ENCODE results near the gene PARVB.
"Not testable (repeated sequence)": the region's sequence is repeated elsewhere in the genome, so short reads cannot be mapped to it uniquely, and the experiment has no call there.

PARVB gene

DNA sequence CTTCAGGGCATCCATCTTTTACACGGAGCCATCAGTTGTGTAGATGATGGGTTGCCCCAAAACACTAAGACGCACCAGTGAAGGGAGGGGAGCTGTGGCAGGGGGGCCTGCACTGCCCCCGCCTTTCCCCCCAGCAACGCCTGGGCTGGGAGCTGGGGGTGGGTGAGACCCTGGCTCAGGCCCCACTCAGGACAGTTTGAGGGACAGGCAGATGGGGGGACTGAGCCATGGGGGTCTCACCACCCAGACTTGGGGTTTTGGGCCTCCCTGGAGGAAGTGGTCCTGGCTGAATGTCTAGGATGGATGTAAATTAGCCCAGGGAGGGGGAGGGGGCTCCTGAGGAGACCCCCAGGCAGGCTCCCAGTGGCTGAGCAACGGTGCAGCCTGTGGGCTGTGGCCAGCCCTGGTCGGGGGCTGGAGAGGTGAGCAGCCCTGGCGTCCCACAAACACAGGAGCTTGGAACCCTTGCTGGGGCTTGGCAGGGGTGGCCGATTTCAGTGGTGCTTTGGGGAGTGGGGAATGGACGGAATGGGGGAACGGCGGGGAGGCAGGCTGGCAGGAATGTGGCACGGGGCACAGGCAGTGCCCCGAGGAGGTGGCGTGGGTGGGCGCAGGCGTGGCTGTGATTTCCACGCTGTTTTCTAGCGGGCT is 6.1 kb downstream of the PARVB start:
- no peak for DNase-seq

DNA sequence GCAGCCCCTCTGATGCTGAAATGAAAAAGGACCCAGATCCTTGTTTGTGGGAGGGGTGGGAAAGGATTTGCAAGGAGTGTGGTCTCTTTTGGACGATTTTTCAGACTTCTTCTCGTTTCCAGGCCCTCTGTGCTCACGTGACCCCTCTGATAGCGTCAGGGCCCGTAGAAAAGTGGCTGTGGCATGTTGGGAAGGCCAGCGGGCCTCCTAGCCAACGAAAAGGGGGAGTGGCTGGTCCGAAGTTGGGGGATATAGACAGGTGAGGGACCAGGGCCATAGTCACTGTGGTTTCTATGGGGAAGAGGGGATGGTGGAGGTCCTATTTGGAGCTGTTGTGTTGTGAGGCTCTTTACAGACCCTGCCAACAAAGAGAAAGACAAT is 6.6 kb downstream of the PARVB start:
- no peak for DNase-seq

DNA sequence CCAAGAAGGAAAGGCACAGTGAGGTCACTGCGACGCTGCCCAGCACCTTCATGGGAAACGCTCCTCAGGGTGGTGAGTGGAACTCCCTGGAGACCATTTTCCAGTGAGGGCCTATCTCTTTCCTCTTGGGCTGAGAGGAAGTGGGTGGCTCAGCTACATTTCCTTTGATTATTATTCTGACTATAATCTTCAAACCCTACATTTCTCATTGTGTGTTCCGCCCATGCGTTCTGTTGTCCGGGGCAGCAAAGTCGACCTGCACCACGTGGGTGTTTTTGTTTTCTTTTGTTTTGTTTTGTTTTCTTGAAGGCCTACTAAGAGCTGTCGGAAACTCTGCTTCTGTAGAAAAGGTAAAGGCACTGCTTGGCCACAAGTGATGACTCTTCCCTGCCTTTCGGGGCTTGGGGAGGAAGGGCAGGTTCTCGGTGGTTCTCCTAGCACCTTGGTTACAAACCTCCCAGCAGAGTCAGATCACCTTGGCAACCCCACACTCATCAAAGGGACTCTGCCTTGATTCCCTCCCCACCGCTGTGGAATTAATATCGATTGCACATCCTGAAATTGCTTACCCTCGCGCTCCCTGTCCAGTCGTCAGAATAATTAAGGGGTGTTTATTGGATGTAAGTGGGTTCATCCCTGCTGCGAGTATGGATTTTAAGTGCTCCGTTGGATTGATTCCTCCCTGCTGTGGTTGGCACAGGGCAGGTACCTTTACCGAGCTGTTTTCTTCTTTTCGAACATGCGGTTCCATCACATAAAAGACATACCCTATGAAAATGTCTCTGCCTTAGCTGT is 7.3 kb downstream of the PARVB start:
- DNase-seq = no peak

DNA sequence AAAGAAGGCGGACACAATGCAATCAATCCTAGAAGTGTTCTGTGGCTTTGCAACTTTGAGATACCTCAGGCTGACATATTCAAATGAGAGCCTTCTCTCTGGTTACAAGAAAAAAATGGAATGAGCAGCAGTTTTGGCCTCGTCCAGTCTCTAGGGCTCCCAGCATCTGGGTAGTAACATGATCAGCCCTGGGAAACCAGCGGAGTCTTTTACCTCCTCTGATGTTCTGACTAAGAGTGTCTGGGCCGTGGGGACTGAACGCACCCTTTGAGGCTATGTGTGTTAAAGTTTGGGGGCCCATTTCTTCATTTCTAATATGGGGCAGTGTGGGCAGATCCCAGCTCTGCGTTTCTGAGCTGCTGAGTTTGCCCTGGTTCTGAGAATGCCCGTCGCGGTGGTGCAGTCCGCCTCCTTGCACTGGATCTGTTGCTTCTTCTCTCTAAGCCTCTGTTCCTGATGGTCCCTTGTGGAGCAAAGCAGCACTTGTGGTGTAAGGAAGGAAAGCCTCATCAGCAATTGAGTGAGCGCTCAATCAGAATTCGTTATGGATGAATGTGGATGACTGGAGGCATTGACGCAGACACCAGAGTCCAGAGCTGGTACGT is 8.1 kb downstream of the PARVB start:
- DNase-seq = no peak

DNA sequence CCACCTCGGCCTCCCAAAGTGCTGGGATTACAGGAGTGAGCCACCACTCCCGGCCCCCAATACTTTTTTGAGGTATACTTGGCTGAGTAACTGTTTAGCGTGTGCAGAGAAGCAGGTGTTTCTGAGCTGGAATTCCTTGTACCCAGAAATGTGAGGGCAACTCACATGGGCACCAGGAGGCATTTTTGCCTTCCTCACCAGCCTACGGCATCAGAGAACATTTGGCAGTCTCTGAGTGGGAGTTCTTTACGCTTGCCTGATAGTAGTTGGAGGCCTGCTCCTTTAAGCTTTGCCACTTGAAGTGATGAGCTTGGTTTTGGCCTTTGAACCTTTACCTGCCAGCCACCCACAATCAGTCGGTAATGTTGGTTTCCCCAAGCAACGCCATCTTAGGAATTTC is 9.2 kb downstream of the PARVB start:
- DNase-seq = no peak

DNA sequence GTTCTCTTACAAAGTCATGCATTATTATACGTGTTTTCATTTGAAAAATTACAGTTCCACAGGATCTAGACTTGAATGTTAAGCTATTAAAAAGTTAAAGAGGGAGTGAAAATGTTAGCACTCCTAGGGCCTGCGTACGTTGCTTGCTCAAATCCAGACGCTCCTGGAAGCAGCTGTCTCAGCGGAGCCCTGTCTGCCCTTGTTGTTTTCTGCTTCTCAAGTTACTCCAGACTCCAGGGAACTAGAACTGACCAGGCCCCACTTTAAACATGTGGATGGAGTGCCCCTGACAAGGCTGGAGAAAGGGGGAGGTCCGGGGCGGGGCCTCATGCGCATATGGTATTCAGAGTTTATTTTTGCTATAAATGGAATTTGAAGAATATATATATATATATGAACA is 9.6 kb downstream of the PARVB start:
- no peak for DNase-seq

DNA sequence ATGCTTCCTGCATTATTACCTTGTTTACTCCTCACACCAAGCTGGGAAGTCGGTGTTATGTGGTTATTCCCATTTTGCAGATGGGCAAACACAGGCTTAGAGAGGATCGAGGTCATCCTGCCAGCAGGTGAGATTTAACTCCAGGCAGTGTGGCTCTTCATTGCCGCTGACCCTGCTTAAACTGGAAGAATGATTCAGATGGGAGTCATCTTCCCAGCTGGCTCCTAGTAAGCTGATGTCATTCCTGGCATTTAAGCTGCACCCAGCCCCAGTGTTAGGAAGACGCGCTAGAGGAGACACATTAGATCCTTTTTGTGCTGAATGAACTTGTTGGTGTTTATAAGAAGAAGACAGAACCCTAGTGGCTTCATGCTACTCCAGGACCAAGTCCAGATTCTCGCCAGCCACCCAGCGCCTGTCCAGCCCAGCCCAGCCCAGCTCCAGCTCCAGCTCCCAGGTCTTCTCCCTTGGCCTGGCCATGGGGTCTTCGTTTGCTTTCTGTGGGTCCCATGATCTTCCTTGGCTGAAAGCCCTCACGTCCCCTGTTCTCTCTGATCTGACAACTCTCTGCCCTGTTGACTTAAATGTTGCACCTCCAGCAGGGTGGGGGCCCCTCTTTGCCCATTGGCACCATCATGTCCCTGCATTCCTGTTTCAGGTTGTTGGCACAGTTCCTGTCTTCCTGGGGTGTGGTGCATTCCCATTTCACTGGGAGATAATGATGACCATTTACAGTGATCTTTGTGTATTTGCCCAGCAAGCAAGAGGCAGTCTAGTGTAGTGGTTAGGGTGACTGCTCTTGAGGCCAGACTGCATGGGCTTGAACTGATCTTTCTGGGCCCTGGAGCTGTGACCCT is 13.6 kb downstream of the PARVB start:
- DNase-seq = no peak

DNA sequence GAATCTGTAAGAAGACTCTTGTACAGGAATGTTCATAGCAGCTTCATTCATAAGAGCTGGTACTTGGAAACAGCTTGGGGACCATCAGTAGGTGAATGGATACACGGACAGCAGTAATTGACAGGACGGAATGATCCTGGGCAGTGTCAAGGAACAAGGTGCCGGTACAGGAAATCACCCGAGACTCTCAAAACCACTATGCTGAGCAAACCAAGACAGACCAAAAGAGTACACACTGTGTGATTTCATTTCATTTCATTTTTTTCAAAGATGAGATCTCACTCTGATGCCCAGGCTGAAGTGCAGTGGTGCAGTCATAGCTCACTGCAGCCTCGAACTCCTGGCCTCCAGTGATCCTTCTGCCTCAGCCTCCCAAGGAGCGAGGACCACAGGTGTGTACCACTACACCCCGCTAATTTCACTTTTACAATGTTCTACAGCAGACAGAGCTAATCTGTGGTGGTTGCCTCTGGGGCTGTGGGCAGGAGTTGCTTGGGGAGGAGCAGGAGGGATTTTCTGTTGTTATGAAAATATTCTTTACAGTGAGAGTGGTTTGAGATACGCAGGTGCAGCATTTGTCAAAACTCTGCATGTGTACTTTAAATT is 15.6 kb downstream of the PARVB start:
- DNase-seq = no peak

DNA sequence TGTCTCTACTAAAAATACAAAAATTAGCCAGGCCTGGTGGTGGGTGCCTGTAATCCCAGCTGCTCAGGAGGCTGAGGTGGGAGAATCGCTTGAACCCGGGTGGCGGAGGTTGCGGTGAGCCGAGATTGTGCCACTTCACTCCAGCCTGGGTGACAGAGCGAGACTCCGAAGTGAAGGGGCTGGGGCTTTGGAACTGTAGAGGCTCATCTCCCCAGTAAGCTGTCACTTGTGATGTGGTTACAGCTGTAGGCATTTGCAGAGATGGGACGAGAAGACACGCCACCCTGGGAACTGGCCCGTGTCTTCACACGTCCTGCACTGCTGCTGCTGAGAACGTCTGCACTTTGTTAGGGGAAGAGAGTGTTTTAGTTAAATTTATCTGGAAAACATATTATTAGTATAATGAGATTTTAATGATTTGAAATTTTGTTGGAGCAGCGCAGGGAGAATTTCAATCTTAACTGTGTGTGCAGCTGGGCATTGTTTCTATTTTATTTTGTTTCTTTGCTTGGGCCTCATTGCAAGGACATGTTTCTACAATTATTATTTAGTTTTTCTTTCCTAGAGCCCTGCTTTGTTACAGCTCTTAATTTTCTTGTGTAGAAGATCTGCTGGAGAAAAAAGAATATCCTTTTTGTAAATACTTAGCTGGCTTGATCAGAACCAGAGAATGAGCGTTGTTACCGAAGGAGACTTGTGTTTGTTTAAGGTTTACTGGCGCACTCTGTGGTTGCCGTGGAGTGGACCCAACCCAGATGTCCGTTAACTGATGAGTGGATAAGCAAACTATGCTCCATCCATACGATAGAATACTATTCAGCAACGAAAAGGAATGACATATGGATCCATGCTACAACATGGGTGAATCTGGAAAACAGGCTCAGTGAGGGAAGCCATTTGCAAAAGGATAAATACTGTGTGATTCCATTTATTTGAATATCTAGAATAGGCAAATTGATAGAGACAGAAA is 18.4 kb downstream of the PARVB start:
- DNase-seq = no peak

DNA sequence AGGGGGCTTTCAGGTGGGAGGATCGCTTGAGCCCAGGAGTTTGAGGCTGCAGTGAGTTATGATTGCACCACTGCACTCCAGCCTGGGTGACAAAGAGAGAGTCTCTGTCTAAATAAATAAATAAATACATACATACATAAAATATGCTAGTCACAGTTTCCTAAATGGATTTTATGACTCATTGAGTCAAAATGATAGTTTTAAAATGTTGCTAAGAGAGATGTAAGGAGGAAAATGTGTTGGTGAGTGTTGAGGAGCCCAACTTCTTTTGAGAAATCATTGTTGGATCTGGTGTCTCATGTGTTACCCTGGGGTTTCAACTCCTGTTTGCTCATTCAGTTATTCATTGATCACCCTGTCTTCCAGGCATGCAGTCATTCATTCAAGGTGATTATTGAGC is 21.0 kb downstream of the PARVB start:
- DNase-seq = no peak

DNA sequence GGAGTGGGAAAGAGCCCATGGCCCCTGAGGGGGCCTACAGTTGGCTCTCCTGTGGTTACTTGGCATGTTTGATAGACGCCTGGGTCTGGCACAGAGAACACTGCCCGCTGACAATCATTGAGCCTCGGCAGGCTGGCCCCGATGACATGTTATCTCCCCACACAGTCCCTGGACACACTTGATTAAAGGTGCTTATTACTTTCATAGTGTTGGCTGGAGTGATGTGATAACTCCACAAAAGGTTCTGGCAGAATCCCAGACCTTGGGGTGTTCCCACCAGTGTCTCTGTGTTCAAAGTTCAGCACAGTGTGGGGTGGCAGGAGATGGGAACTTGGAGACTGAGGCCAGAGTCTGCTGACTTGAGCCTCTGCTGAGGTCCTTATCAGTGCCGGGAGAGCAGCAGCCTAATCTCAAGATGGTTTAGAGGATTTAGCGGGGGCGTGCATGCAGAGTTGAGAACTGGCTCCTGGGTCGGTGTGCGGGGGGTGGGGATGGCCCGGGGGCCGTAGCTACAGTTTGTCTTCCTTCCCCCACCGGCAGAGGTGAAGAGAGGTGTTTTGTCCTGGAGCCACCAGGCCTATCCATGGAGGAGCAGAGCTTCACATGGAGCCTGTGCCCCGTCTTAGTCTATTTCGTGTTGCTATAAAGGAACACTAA is 22.5 kb downstream of the PARVB start:
- DNase-seq = no peak

DNA sequence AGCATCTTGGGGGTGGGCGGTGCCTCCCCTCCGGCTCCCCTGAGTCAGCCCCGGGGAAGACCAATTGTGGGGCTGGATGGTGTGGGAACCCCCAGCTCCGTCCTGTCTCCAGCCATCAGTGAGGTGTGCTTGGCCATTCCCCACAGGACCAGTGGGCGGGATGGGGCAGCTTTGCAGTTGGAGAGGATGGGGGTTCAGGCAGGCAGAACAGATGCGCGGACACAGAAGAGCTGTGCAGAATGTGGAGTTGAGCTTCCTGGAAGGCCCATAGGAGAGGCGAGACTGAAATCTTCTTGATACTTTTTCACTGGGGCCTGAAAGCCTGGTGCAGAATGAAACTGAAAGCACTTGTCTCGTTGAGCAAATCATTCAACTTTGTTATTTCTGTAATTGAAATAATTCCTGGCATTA is 23.8 kb downstream of the PARVB start:
- DNase-seq = no peak

DNA sequence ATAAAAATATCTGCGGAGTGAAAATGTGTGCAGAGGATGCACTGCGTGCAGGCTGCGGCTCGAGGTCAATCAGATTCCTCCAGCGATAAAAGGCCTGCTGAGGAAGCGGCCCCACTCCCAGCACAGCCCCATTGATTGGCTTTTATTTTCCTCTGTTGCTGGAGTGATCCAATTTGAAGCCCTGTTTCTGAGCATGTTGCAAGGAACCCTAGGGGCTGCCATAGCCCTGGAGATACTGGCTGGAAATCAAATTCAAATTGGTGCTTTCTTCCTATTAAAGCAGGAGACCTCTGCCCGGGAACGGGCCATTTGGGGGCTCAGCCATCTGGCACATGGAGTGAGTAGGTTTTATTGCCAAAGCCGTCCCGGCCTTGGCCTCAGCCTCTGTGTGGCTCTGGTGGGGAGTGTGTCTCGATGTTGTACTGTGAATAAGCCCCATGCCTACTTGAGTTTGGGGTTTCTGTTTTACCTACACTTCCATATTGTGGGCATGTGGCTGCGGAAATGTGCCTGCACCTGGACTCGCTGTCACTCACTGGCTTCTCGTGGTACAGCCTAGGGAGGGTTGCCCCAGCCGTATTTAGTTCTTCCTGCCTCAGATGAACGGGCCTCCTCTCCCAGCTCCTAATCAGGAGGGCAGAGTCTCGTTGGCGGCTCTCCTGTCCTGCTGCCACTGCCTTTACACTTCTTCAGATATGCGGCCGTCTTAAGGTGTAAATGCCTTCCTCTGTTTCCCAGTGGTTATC is 25.6 kb downstream of the PARVB start:
- DNase-seq = no peak

DNA sequence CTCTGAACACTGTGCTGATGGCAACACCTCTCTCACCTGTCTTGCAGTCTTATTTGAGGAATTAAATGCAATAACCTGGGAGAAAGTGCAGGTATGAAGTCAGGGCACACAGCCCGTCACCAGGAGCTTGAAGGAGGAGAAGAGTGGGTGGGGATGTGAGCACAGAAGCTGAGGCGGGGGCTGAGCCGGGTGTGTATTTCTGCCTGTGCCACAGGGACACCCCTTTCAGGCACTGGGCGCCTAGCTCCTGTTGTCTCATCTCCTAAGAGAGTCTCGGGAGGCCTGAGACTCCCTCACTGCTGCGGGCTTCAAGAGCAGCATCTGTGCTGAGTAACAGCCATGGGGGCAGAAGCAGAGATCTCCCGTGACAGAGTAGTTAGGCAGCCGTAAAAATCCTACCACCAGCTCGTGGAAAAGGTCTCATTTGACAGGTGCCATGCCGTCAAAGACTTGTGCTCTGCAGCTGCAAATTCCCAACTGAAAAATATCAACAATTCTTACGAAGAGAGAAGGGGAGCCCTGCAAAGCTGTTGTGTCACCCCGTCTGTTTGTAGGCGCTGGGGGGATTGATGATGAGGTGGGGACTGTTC is 26.8 kb downstream of the PARVB start:
- DNase-seq = no peak

DNA sequence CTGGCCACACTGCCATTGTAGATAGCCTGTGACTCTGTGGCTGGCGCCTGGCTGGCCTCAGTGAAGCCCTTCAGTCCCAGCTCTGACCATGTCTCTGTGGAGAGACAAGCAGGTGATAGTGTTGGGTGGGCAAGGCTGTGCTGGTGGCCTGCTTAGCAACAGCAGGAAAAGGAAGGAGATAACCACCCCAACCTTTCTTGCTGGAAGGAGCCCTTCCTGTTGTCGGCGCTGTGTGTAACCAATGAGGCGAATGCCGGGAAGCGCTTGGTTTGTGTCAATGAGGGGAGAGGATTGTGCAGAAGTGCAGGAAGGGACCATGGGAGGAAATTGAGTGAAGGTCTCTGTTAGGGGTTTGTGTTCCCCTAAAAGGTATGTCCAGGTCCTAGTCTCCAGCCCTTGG is 27.3 kb downstream of the PARVB start:
- DNase-seq = no peak

DNA sequence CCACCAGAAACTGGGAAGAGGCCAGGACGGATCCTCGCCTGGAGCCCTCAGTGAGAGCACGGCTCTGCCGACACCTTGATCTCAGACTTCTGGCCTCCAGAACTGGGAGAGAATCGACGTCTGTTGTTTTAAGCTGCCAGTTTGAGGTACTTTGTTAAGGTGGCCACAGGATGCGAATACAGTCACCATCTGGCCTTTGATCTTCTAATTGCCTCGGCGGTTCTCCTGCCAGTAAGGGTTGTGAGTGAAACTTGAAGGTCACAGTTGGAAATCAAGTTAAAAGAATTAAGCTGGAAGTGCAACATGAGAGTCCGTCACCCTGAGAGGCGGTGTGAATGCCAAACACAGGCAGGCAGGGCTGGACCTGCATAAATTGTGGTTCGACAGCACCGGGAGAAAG is 27.9 kb downstream of the PARVB start:
- DNase-seq = no peak

DNA sequence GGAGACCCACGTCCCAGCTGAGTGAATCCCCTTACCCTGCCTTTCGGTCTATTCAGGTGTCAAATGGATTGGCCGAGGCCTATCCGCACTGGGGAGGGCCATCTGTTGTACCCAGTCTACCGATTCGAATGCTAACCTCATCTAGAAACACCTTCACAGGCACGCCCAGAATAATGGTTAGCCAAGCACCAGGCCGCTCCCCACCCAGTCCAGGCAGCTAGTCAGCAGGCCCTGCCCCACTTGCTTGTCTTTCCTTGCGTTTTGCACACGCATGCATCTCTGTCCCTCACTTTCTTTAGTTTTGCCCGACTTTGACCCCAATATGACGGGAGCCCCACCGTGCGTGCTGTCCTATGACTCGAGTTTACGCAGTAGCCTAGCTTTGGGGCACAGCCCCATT is 31.7 kb downstream of the PARVB start:
- no peak for DNase-seq

DNA sequence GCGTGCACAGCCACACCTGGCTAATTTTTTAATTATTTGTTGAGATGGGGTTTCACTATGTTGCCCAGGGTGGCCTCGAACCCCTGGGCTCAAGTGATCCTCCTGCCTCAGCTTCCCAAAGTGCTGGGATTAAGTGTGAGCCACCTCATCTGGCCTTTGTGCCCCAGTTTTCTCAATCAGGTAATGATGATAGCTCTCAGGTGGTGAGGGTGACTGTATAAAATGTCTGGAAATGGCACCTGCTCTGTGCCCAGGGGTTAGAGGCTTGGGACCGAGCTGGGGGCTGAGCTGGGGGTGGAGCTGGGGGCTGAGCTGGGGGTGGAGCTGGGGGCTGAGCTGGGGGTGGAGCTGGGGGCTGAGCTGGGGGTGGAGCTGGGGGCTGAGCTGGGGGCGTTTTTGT is 32.5 kb downstream of the PARVB start:
- not testable (repeated sequence) for DNase-seq

DNA sequence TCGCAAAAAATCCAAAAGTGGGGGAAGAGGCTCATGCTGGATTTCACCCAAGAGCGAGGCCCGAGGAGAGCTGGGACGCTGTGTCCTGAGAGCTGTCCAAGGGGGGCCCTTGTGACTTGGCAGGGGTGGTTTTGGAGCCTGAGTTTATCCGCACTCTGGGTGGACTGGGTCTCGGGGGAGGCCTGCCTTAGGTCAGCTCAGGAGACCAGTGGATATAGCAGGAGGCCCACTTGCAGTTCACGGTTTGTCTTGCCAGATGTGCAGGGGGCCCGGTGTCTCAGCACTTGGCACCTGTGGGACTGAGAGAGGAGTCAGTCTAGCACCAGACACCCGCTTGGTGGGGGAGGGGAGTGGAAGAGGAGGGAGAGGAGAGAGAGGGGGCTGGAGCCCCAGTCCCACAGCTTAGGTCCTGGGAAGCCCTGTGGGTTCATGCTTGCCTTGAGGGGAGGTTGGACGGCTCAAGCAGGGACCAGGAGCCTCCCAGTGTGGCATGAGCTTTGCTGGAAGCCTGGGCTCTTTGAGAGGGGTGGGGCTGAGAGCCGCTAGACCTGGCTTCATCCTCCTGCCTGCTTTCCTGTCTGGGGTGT is 33.4 kb downstream of the PARVB start:
- DNase-seq = no peak

Data from 8988T (cell line).